Muscle layer of colon (tissue), 2 donors: ENCODE measurements around the gene TPSD1.
"Not testable (repeated sequence)": the region's sequence is repeated elsewhere in the genome, so short reads cannot be mapped to it uniquely, and the experiment has no call there.

Experiments
- H3K27ac ChIP-seq: one replicate; pipeline ENCODE4 v1.7.0; 2013; ENCODE audit warnings: low read depth, mild to moderate bottlenecking, low read length, moderate library complexity
- H3K27me3 ChIP-seq, 2 donors: one replicate each; pipeline ENCODE4 v1.7.0; 2013; ENCODE audit warnings: low read length in 2 of 2, mild to moderate bottlenecking in 2 of 2; ENCODE audit not compliant: insufficient read depth in 2 of 2, control insufficient read depth in 1 of 2
- H3K36me3 ChIP-seq: one replicate; pipeline ENCODE4 v1.7.0; 2013; ENCODE audit warnings: mild to moderate bottlenecking, low read length; ENCODE audit not compliant: insufficient read depth
- H3K4me1 ChIP-seq: one replicate; pipeline ENCODE4 v1.7.0; 2013; ENCODE audit warnings: mild to moderate bottlenecking, low read length; ENCODE audit not compliant: insufficient read depth
- H3K4me3 ChIP-seq, 2 donors: one replicate each; pipeline ENCODE4 v1.7.0; 2013; ENCODE audit warnings: low read length in 2 of 2, low read depth in 1 of 2, mild to moderate bottlenecking in 1 of 2, moderate library complexity in 1 of 2
- H3K9ac ChIP-seq: one replicate; pipeline ENCODE4 v1.7.0; 2013; ENCODE audit warnings: low read length
- H3K9me3 ChIP-seq: one replicate; pipeline ENCODE4 v1.7.0; 2013; ENCODE audit warnings: mild to moderate bottlenecking, low read length
- donor health status: abdominal sarcoma.
- donor health status: Adenocarcinoma of cecum.

TPSD1 gene

DNA sequence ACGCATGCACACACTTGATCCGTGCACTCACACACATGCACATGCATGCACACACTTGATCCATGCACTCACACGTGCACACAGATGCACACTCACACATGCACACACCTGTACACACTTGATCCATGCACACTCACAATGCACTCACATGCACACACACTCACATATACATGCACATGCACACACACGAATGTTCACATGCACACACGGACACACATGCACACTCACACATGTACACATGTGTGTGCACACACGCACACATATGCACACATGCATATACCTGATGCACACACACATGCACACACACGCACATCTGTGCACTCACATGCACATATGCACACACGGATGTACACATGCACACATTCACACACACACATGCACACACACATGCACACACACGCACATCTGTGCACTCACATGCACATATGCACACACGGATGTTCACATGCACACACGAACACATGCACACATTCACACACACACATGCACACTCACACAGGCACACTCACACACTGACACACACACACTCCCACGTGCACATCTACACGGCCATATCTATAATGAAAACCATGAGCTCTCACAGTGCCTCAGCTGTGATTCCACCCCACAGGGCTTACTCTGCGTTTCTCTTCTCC is 7.8 kb upstream of the TPSD1 start:
- H3K27me3 ChIP-seq: peaks cover 0 to 10% of the 10 kb centered on the region in 2 donors
- H3K9ac ChIP-seq, H3K36me3 ChIP-seq, H3K4me3 ChIP-seq, H3K9me3 ChIP-seq, H3K27ac ChIP-seq, H3K4me1 ChIP-seq: not testable (repeated sequence)

DNA sequence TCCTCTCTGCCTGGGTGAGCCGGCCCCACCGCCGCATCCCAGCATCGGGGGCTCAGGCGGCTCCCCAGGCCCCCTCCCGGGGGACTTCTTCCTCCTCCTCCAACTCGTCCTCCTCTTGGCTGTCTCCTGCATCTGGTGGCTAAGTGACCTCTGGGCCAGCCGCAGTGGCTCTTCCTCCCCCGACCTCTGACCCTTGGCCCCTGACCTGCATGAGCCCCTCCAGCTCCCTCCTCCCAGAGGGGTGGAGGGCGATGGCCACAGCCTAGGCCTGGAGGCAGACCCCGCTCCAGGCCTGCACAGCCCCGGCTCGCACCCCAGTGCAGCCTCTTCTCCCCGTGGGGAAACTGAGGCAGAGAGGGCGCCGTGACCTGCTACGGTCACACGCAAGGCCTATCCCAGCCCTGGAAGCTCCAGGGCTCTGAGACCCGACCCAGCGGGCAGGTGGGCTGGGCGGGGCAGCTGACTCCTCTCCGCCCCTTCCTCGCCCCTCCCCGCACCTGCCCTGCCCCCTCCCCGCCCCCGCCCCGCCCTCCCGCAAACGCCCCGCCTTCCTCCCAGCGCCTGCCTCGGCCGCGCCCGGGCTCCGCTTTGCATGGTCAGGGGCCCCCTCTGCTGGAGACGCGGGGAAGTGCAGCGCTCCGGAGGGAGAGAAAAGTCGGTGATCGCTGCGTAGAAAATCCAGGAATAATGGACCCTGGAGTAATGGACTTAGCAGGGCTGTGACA is 6.7 kb upstream of the TPSD1 start:
- not testable (repeated sequence) for H3K4me1 ChIP-seq, H3K9ac ChIP-seq, H3K9me3 ChIP-seq, H3K4me3 ChIP-seq, H3K36me3 ChIP-seq, H3K27ac ChIP-seq
- peaks cover 0 to 10% of the 10 kb centered on the region in 2 donors for H3K27me3 ChIP-seq

DNA sequence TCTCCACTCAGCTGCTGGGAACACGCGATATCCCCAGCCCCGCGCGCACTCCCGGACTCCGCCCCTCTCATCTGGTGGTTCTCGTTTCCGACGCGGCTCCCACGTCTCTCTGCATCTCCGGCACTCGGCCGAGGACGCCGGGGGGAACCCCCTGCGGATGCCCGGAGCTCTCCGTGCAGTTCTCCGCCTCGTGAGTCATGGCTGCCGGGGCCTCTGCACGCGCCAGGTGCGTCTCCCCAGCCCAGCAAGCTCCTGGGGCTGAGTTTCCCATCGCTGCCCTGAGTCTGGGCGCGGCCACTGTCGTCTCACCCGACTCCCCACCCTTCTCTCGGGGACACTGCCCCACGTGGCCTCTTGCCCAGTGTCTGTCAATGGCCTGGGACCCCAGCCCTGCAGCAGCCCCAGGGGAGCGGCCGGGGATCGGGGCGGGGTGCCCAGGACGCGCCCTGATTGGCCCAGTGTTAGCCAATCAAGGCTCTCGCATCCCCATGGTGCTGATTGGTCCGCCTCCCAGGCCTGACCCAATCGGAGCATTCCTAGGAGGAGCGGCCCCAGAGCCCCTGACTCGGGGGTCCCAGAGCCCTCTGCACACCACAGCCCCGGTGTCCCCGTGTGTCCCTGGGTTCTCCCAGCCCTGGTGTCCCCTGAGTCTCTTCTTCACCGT is 2.0 kb upstream of the TPSD1 start:
- not testable (repeated sequence) for H3K9me3 ChIP-seq, H3K36me3 ChIP-seq
- peaks cover 0 to 25% of the 10 kb centered on the region in 2 donors for H3K27me3 ChIP-seq

DNA sequence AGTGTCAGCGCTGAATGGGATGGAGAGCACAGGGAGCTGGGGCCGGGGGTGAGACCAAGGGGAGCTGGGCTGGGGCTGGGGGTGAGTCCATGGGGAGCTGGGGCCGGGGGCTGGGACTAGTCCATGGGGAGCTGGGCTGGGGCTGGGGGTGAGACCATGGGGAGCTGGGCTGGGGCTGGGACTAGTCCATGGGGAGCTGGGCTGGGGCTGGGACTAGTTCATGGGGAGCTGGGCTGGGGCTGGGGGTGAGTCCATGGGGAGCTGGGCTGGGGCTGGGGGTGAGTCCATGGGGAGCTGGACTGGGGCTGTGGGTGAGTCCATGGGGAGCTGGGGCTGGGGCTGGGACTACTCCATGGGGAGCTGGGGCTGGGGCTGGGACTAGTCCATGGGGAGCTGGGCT is 1.0 kb upstream of the TPSD1 start:
- not testable (repeated sequence) for H3K27ac ChIP-seq, H3K9ac ChIP-seq, H3K9me3 ChIP-seq, H3K4me3 ChIP-seq, H3K4me1 ChIP-seq, H3K36me3 ChIP-seq
- peaks cover 0 to 35% of the 10 kb centered on the region in 2 donors for H3K27me3 ChIP-seq

More for the DNA sequence above, 2.0 kb upstream of the TPSD1 start:
- not testable (repeated sequence) for H3K9ac ChIP-seq, H3K4me1 ChIP-seq, H3K4me3 ChIP-seq, H3K27ac ChIP-seq

DNA sequence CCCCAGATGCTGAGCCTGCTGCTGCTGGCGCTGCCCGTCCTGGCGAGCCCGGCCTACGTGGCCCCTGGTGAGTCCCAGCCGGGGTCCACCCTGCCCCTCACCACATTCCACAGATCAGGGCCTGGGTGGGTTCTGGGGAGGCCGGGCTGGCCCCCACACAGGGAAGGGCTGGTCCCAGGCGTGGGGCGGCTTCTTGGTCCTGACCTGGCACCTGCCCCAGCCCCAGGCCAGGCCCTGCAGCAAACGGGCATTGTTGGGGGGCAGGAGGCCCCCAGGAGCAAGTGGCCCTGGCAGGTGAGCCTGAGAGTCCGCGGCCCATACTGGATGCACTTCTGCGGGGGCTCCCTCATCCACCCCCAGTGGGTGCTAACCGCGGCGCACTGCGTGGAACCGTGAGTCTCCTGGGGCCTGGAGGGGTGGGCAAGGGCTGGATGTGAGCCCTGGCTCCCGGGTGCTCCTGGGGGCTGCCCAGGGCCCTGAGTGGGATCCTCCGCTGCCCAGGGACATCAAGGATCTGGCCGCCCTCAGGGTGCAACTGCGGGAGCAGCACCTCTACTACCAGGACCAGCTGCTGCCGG is 516 bp downstream of the TPSD1 start:
- not testable (repeated sequence) for H3K4me1 ChIP-seq, H3K9me3 ChIP-seq, H3K36me3 ChIP-seq, H3K4me3 ChIP-seq, H3K9ac ChIP-seq, H3K27ac ChIP-seq
- peaks cover 0 to 50% of the 10 kb centered on the region in 2 donors for H3K27me3 ChIP-seq

DNA sequence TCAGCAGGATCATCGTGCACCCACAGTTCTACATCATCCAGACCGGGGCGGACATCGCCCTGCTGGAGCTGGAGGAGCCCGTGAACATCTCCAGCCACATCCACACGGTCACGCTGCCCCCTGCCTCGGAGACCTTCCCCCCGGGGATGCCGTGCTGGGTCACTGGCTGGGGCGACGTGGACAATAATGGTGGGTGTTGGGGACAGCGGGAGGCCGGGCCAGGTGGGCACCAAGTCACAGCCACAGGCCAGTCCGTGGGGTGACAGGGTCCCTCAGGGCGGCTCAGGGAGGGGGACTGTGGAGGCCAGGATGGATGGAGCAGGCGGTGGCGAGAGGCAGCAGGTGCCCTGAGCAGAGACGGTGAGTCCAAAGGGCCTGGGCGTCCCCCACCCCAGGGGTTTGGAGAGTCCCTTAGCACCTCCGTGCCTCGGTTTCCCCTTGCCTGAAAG is 1.0 kb downstream of the TPSD1 start:
- no peaks in the 10 kb centered on the region for H3K36me3 ChIP-seq

DNA sequence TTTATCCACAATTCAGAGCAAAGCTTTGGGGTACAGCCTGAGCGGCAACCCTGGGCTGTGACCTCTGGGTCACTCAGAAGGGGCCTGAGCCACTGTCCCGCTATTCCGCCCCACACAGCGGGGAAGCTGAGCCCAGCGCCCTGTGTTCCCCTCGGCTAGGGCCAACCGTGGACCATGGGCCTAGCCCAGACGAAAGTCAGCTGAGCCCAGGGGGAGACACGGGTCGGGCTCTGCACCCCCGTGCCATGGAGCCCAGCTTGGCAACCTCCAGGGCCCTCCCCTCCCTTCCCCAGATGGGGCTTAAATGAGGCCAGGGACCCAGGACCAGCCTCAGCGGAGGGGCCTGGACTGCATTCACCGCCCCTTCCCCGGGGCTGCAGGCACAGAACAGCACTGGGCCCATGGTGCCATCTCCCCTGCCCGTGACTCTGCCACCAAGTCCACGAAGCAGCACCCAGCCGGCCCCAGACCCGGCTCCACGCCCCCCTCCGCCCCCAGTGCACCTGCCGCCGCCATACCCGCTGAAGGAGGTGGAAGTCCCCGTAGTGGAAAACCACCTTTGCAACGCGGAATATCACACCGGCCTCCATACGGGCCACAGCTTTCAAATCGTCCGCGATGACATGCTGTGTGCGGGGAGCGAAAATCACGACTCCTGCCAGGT is 1.8 kb downstream of the TPSD1 start:
- H3K27me3 ChIP-seq: peaks cover 0 to 64% of the 10 kb centered on the region in 2 donors

More for the DNA sequence above, 1.0 kb downstream of the TPSD1 start:
- Histone ChIP-seq H3K27me3 (peaks cover 0 to 56% of the 10 kb centered on the region in 2 donors), H3K4me3 (no peak overlapping the region), H3K27ac (no peak overlapping the region), H3K9ac (no peak overlapping the region), H3K4me1 (no peaks in the 10 kb centered on the region), H3K9me3 (no peaks in the 10 kb centered on the region)

DNA sequence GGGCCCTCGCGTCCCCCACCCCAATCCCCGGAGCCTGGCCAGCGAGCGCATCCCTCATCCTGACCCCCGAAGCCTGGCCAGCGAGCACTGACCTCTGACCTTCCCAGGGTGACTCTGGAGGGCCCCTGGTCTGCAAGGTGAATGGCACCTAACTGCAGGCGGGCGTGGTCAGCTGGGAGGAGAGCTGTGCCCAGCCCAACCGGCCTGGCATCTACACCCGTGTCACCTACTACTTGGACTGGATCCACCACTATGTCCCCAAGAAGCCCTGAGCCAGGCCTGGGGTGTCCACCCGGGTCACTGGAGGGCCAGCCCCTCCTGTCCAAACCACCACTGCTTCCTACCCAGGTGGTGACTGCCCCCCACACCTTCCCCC is 2.3 kb downstream of the TPSD1 start:
- H3K36me3 ChIP-seq: no peaks in the 10 kb centered on the region
- no peak overlapping the region for H3K9ac ChIP-seq
- no peak overlapping the region for H3K4me3 ChIP-seq
- no peak overlapping the region for H3K27ac ChIP-seq
- H3K27me3 ChIP-seq: peaks cover 0 to 69% of the 10 kb centered on the region in 2 donors
- H3K9me3 ChIP-seq: no peaks in the 10 kb centered on the region
- no peaks in the 10 kb centered on the region for H3K4me1 ChIP-seq

More for the DNA sequence above, 1.8 kb downstream of the TPSD1 start:
- Histone ChIP-seq H3K4me1 (no peaks in the 10 kb centered on the region), H3K36me3 (no peaks in the 10 kb centered on the region), H3K4me3 (no peak overlapping the region), H3K27ac (no peak overlapping the region), H3K9me3 (no peaks in the 10 kb centered on the region), H3K9ac (no peak overlapping the region)

DNA sequence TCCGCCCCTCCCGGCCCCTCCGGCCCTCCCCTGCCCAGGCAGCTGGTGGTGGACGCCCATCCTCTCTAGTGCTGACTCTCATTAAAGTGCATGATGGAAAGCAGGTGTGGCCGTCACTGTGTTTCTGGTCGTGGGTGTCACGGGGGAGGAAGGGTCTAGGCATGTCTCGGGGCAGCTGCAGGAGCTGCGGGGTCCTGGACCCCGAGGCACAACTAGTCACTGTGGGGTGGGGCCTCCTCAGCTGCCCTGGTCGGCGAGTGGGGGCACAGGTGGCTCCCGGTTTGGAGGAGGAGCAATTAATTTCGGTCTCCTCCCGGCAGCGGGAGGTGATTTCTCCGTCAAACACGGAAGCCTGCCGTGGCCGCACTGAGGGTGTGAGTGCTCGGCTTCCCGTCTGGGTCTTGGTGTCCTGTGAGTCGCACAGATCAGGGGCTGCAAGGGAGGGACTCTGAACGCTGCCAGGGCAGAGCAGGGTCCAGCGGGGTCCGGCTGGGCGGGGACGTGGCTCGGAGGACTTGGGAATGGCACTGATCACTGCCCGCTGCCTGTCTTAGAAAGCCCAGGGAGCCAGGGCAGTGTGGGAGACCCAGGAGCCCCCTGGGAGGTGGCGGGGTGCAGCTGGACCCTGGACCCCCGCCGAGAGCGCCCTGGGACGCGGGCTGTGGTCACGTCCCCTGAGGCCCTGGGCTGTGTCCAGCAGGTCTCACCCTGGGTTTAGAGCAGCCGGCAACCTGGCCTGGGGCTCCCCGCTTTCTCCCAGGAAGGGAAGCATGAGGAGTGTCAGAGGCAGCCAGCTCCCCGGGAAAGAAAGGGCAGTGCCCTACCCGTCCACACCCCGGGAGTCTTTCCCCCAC is 3.3 kb downstream of the TPSD1 start:
- Histone ChIP-seq H3K9ac (no peak overlapping the region), H3K27ac (no peak overlapping the region), H3K9me3 (no peaks in the 10 kb centered on the region), H3K4me1 (no peaks in the 10 kb centered on the region), H3K27me3 (peaks cover 0 to 76% of the 10 kb centered on the region in 2 donors), H3K4me3 (no peak overlapping the region), H3K36me3 (no peaks in the 10 kb centered on the region)

DNA sequence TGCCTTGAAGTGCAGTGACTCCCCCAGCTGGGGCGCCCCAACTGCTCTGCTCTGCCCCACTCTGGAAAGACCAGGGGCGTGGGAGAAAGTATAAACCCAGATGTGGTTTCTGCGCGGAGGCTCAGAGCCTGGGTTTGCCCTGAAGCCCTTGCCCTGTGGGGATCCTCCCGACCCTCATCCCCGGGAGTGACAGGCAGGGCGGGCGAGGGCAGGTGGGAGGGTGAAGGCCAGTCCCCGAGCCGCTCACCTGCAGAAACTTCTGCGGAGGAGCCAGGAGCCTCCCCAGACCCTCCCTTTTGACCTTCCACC is 3.8 kb downstream of the TPSD1 start:
- Histone ChIP-seq H3K4me1 (no peaks in the 10 kb centered on the region), H3K4me3 (no peak overlapping the region), H3K9ac (no peak overlapping the region), H3K27ac (no peak overlapping the region), H3K9me3 (no peaks in the 10 kb centered on the region), H3K36me3 (no peaks in the 10 kb centered on the region), H3K27me3 (peaks cover 0 to 76% of the 10 kb centered on the region in 2 donors)
